Dermis microvascular lymphatic vessel endothelial cell (primary cell): ENCODE data around the gene DLGAP1. TPM values are rescaled to one million over a fixed set of nuclear protein-coding genes. Genes with fewer than 3 reads are reported as not detected.
"Not testable (repeated sequence)": the region's sequence is repeated elsewhere in the genome, so short reads cannot be mapped to it uniquely, and the experiment has no call there.

Experiments used
- DNase-seq, 2 donors: peaks; one replicate each; pipeline versions ENCODE4 v3.0.0 to v3.0.0-alpha.2; 2010; ENCODE audit warnings: low read depth in 2 of 2
- total RNA-seq: library from RNA; depleted of rRNA; stranded (reverse); fragments of >200 nt; gene quantifications from 2 replicates; pipeline ENCODE4 v1.2.1, GENCODE V29; 2014

Gene DLGAP1
- total RNA-seq, 1 donor from 2014 or later = 0.13 TPM

- DNase-seq = no peak
Observed at GRCh38 chr18:4385876-4386275, 69.2 kb downstream of the DLGAP1 start.

DNA sequence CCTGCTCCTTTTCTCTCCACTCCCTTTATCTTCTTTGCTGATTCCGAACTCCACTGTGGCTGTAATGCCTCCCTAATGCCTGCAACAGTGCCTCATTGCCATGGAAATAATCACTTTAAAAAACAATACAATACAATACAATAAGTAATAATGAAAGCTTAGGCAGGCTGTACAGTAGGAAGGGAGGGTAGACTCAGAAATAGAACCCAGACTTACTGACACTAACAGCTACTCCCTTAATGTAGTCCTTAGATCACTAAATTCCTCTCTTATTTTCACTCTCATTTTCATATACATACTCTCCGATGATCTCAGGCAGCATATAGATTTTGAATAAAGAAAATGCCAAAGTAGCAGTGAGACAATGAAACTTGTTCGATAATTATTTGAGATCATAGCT lies 70.2 kb downstream of the DLGAP1 start:
- no peak for DNase-seq

GRCh38 chr18:4374564-4374963 lies 80.5 kb downstream of the DLGAP1 start:
- no peak for DNase-seq

- DNase-seq = no peak
Observed at GRCh38 chr18:4369705-4370104, 85.4 kb downstream of the DLGAP1 start.

GRCh38 chr18:4360221-4360715 lies 94.8 kb downstream of the DLGAP1 start:
- DNase-seq = no peak

DNA sequence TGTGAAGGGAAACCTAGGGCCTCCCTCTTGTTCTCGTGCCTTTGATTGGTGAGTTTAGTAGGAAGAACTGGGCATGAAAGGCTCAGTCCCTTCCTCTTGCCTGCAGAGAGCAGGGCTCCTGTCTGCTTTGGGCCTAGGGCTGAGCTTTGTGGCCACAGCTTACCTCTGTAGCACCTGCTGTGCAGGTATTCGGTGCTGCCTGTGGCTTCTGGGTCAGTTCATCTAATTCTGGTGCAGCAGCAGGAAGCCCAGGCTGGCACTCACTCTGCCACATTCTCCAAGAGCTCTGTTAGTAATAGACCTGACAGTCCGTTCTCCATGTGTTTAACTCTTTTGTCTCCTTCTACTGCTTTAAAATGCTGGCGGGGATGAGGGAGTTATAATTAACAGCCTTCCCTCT lies 96.5 kb downstream of the DLGAP1 start:
- DNase-seq = no peak

- no peak for DNase-seq
Observed at GRCh38 chr18:4357579-4357978, 97.5 kb downstream of the DLGAP1 start.

GRCh38 chr18:4356929-4357328 lies 98.2 kb downstream of the DLGAP1 start:
- no peak for DNase-seq

GRCh38 chr18:4353853-4354418 lies 101.2 kb downstream of the DLGAP1 start:
- no peak for DNase-seq

- no peak for DNase-seq
Observed at GRCh38 chr18:4352746-4353551, 102.2 kb downstream of the DLGAP1 start.

- no peak for DNase-seq
Observed at GRCh38 chr18:4351005-4351404, 104.1 kb downstream of the DLGAP1 start.

- DNase-seq = no peak
Observed at GRCh38 chr18:4335386-4335785, 119.7 kb downstream of the DLGAP1 start.

- DNase-seq = no peak
Observed at GRCh38 chr18:4333043-4333442, 122.1 kb downstream of the DLGAP1 start.

DNA sequence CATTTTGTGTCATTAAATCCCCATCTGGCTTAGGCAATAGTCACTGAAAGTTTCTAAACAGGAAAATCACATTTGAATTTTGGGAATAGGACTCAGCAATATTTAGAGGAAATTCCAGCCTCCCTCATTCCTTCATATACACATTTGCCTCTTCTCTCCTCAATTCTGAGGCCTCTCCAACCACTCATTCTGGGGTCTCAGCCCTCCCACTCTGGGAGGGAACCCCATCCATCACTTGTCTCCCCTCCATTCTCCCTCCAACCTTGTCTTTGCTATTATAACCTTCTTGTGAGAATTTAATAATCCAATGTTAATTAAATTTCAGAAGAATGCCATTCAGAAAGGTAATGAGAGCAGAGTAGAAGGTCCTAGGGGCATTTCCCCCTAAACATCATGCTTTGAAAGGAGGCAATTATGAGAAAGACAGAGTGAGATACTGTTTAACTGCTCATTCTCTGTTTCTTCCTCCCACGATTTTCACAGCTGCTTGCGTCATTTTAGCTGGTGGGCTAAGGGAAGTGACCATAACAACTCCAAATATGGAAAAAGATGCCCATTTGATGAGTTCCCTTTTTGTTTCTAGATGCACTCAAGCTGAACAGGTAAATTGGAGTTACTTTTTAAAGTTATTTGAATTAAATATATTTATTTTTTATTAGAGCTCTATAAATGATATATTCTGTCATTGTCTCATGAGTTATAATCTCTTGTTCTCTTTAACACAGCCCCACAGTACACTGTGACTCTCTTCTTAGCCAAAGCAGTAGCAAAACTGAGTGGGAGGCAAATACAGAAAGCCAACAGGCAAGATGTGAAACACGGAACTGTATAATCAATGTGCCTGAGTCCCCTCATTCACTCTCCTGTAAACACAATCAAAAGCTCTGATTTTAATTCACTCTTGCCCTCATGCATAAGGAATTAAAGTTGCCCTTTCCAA lies 135.1 kb downstream of the DLGAP1 start:
- DNase-seq = no peak

DNA sequence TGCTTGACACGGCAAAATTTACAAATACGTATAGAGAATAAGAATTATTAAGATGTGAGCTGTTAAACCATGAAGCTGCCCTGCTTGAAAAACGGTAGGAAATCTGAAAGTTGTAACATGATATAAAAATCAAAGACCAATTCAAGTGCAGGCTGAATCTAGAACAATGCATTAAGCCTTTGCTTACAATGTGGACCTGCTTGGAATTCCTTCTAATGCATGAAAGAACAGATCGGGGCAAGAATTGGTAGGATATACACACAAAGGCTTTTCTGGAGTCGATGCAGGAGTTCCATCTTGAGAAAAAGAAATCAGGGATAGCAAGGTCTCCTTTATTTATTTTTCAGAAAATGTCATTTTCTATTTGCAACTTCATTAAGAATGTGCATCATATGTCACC lies 136.8 kb downstream of the DLGAP1 start:
- no peak for DNase-seq

- DNase-seq = not testable (repeated sequence)
Observed at GRCh38 chr18:4311945-4312344, 143.2 kb downstream of the DLGAP1 start.

- DNase-seq = no peak
Observed at GRCh38 chr18:4311136-4311535, 144.0 kb downstream of the DLGAP1 start.

GRCh38 chr18:4309227-4309626 lies 145.9 kb downstream of the DLGAP1 start:
- DNase-seq = no peak

DNA sequence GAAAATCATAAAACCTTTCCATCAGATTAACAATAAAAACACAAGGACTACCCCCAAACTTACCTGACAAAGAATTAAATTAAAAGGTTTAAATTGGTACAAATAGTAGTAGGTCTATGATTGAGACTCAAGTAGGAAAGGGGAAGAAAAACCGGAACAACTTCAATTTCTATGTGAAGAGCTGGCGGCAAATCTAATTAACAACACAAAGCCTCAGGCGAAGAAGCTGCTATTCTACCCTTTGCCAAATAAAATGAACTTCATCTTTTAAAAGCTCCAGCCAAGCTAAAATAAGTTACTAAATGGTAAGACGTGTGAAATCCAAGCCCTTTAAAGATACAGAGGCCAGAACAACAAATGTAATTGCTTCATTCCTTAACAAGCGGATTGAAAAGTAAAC lies 146.5 kb downstream of the DLGAP1 start:
- DNase-seq = no peak

GRCh38 chr18:4299395-4299794 lies 155.7 kb downstream of the DLGAP1 start:
- DNase-seq = no peak

GRCh38 chr18:4293337-4293736 lies 161.8 kb downstream of the DLGAP1 start:
- DNase-seq = no peak

DNA sequence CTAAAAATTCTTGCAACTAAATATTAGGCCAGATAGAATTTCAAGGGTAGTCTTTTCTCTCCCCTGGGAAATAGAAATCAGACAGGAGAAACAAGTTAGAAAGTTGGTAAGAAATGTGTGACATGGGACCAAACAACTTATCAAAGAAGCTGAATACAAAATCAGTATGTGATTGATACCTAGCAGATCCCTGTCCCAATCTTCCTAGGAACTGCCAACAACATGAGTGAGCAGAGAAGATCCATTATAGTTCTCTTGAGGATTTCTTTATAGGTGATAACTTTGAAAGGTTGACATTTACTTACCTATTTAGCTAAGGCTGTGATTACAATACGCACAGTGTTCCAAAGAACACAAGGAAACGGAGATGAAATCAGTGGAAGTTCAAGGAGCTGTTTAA lies 162.4 kb downstream of the DLGAP1 start:
- no peak for DNase-seq
